ENCODE measurements around the gene CCDC142.

The CCDC142 gene

DNA sequence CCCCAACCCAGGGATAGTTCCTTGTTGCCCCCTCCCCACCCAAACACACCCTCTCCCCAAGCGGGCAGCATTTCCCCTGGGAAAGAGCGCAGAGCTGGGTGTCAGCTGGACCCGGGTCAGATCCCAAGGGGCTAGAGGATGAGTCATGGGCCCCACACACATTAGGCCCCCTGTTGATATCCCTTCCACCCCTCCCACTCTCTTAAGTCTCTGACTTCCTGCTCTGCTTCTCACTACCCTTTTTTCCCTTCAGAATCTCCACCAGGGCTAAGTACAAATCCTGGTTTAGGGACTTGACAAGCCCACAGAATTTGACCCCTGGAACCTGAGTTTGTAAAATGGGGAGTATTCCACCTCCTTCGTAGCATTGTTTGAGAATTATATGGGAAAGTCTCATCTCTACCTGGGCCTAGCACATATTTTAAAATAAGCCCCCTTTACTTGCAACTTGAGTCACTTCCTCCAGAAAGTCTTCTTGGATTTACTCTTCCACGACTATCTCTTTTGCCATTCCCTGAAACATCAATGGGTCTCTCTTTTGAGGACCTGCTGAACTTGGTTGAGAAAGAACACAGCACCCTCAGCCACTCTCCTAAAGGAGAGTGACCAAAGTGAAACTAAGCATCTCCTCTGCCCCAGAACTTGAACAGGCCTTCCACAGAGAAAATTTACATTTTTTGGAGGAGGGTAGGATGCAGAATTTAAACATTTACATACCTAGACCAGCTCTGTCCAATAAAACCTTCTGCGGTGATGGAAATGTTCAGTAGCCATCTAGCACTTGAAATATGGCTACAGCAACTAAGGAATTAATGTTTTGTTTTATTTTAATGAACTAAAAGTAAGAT lies 45.7 kb downstream of the CCDC142 start:
- no peak for TF ChIP-seq CTCF (IDR thresholded peaks at IDR 0.05; ENCODE audit: low read depth, low read length, missing control alignments)
- H3K4me3 ChIP-seq (replicated peaks; ENCODE audit: low read depth, low read length), result no peak overlapping the region
- no peak for DNase-seq (ENCODE audit: extremely low read depth, low read depth)

DNA sequence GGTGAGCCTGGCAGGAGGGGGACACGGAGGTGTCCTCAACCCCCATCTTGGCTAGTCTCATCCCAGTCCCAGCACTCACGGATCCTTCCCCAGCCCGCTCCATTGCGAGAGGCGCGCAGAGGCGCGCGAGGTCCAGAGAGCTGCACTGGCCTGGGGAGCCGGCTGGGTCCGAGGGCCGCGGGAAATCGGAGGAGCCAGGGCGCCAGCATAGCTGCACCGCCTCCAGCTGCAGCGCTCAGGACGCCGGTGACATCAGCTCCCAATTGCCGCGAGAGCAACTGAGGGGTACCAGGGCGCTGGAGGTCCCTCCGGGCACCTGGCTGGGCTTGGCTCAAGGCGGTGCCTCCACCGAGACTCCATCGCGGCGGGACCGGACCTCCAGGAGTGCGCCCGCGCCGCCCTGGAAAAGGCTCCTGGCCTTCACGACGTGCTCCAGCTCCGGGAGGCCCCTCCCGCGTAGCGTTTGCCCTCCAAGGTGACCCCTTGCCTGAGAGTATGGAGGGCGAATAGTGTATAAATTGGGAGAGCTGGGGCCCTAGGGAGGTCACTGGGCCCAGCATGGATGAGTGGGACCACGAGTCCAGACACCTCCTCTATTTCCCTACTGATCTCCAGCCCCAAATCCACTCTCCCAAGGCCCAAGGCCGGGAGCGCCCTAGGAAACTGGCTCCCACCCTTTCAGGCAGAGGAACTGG lies 46.5 kb downstream of the CCDC142 start:
- DNase-seq (ENCODE audit: extremely low read depth, low read depth), result no peak
- TF ChIP-seq CTCF (IDR thresholded peaks at IDR 0.05; ENCODE audit: low read depth, low read length, missing control alignments), result no peak
- H3K4me3 ChIP-seq (replicated peaks; ENCODE audit: low read depth, low read length), result no peak overlapping the region

- no peak for TF ChIP-seq CTCF (IDR thresholded peaks at IDR 0.05; ENCODE audit: low read depth, low read length, missing control alignments)
- DNase-seq (ENCODE audit: extremely low read depth, low read depth), result no peak
- H3K4me3 ChIP-seq (replicated peaks; ENCODE audit: low read depth, low read length), result no peak overlapping the region
Observed at GRCh38 chr2:74430502-74430901, 52.3 kb downstream of the CCDC142 start.

DNA sequence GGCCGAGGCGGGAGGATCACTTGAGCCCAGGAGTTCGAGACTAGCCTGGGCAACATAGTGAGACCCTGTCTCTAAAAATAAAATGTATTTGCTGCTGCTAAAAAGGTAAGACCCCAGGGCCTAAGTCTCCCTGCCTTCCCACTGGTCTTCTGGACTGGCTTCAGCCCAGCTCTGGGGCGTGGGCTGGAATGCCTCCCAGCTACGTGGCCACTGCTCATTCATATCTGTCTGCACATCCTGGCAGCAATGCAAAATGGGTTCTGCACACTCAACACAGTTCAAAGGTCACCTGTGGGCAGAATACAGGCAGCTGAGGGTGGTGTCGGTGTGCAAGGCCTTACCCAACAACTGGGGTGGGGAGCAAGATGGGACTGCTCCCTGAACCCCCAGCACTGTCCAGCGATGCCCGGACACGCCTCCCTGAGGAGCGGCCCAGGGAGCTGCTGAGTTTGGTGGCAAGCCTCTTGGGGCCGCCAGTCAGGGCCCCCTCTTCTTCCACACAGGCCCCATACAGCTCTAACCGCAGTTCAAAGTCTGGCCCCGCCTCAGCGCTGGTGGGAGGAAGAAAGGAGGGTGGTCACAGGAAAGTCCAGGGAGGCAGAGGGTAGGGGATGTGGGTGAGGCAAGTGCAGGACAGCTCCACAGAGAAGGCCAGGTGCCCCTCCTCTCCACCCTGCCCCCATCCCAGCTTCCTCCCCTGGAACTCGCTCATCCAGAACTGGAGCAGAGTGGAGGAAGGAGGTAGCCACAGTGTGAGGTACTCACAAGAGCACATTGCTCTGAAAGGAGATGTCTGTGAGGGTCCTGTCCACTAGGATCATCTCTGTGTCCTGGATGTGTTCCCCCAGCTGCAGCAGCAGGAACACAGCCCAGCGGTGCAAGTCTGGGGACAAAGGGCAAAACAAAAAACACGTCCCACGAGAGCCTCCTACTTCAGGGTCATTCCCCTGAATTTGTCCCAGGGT lies 53.0 kb downstream of the CCDC142 start:
- DNase-seq (ENCODE audit: extremely low read depth, low read depth), result no peak
- TF ChIP-seq CTCF (IDR thresholded peaks at IDR 0.05; ENCODE audit: low read depth, low read length, missing control alignments), result no peak
- H3K4me3 ChIP-seq (replicated peaks; ENCODE audit: low read depth, low read length), result no peak overlapping the region

- no peak for TF ChIP-seq CTCF (IDR thresholded peaks at IDR 0.05; ENCODE audit: low read depth, low read length, missing control alignments)
- no peak overlapping the region for H3K4me3 ChIP-seq (replicated peaks; ENCODE audit: low read depth, low read length)
- DNase-seq (ENCODE audit: extremely low read depth, low read depth), result no peak
Observed at GRCh38 chr2:74428675-74429074, 54.1 kb downstream of the CCDC142 start.

GRCh38 chr2:74427551-74427950 lies 55.2 kb downstream of the CCDC142 start:
- H3K4me3 ChIP-seq (replicated peaks; ENCODE audit: low read depth, low read length), result no peak overlapping the region
- no peak for TF ChIP-seq CTCF (IDR thresholded peaks at IDR 0.05; ENCODE audit: low read depth, low read length, missing control alignments)
- DNase-seq (ENCODE audit: extremely low read depth, low read depth), result no peak

Measured in HFF-Myc (cell line).